GM12878 (cell line): ENCODE results near the gene PRUNE1. TPM values are rescaled to one million over a fixed set of nuclear protein-coding genes. Genes with fewer than 3 reads are reported as not detected.
A peak's percentile ranks its signal among the peaks of the same experiment; 100 is the strongest.

Experiments used
- ATAC-seq: fragments of 200-7000 bp; cut with Tn5 transposase; 3 replicates; pipeline ENCODE4 v1.9.1; 2020; ENCODE audit warnings: mild to moderate bottlenecking, moderate library complexity
- BruUV-seq: library from RNA; stranded (reverse); fragments of 400-500 nt; replicated peaks from 2 replicates; lab custom pipeline; 2021; lab: Mats Ljungman, UMichigan
- CTCF ChIA-PET: fragments of 300-600 bp; sonication (Branson Sonifier 250); formaldehyde crosslinking; extraction: SDS; loops from one replicate; lab custom pipeline; 2021; ENCODE audit warnings: inconsistent platforms; lab: Yijun Ruan, JAX
- POLR2A ChIA-PET: fragments of 350-600 bp; formaldehyde crosslinking; extraction: SDS; loops from one replicate; lab custom pipeline; 2021; ENCODE audit warnings: inconsistent platforms; lab: Charles Lee
- RAD21 ChIA-PET: fragments of 300-600 bp; sonication (Branson Sonifier 250); formaldehyde crosslinking; loops from one replicate; lab custom pipeline; 2023; ENCODE audit warnings: antibody characterized with exemption; ENCODE audit not compliant: unreplicated experiment; lab: Charles Lee
- SMC1A ChIA-PET: fragments of 300-600 bp; sonication (Branson Sonifier 250); formaldehyde crosslinking; loops from one replicate; lab custom pipeline; 2023; ENCODE audit not compliant: unreplicated experiment, uncharacterized antibody; lab: Charles Lee
- DNase-seq: peaks from one replicate; pipeline ENCODE4 v3.0.0-alpha.2; 2011; ENCODE audit warnings: low read depth, low spot score
- FAIRE-seq: peaks from 3 replicates; lab custom pipeline; 2011; peaks lifted over from hg19 to GRCh38; lab: Jason Lieb, UNC
- H2AFZ ChIP-seq: 2 replicates; pipeline ENCODE4 v1.6.0; 2011; ENCODE audit warnings: low read depth, low read length, control low read depth; ENCODE audit not compliant: control insufficient read depth
- H3K27ac ChIP-seq: 2 replicates; pipeline ENCODE4 v1.5.1; 2011; ENCODE audit warnings: control low read depth; ENCODE audit not compliant: control insufficient read depth, insufficient read depth
- H3K27me3 ChIP-seq, 2 experiments: replicated peaks in 1 of 2; 2 replicates each; pipeline versions ENCODE4 v1.6.0 to v1.6.1; 2011; ENCODE audit warnings: low read length in 1 of 2; ENCODE audit not compliant: control insufficient read depth in 2 of 2, insufficient read depth in 2 of 2
- H3K36me3 ChIP-seq, 2 experiments: 2 replicates each; pipeline ENCODE4 v1.5.1; 2011; ENCODE audit warnings: low read length in 1 of 2; ENCODE audit not compliant: control insufficient read depth in 2 of 2, insufficient read depth in 2 of 2
- H3K4me1 ChIP-seq: 2 replicates; pipeline ENCODE4 v1.6.1; 2011; ENCODE audit warnings: mild to moderate bottlenecking, low read length, moderate library complexity, mixed read lengths; ENCODE audit not compliant: control insufficient read depth, insufficient read depth
- H3K4me2 ChIP-seq: 2 replicates; pipeline ENCODE4 v1.6.0; 2011; ENCODE audit warnings: control low read depth; ENCODE audit not compliant: control insufficient read depth, insufficient read depth
- H3K4me3 ChIP-seq: fragments of 200-600 bp; sonication (generic); 2 replicates; pipeline ENCODE4 v1.5.1; 2016
- H3K79me2 ChIP-seq: 2 replicates; pipeline ENCODE4 v1.6.0; 2011; ENCODE audit warnings: low read length; ENCODE audit not compliant: control insufficient read depth, insufficient read depth
- H3K9ac ChIP-seq: 2 replicates; pipeline ENCODE4 v1.8.0; 2011; ENCODE audit warnings: low read length, control low read depth, mixed read lengths; ENCODE audit not compliant: control insufficient read depth, insufficient read depth
- H3K9me3 ChIP-seq: replicated peaks from 3 replicates; pipeline ENCODE4 v1.5.1; 2011; ENCODE audit warnings: mild to moderate bottlenecking, low read length; ENCODE audit not compliant: control insufficient read depth, insufficient read depth
- H4K20me1 ChIP-seq: 2 replicates; pipeline ENCODE4 v1.6.0; 2011; ENCODE audit not compliant: control insufficient read depth, insufficient read depth
- BRCA1 ChIP-seq: IDR thresholded peaks from 2 replicates; pipeline ENCODE4 v1.6.1; 2011; ENCODE audit warnings: low read depth, low read length, improper control_type of control experiment
- POLR2A ChIP-seq: IDR thresholded peaks from 2 replicates; pipeline ENCODE4 v1.6.1; 2011; ENCODE audit warnings: low read depth, mild to moderate bottlenecking, low read length
- POLR2AphosphoS2 ChIP-seq: IDR thresholded peaks from 2 replicates; pipeline ENCODE4 v1.6.1; 2011; ENCODE audit warnings: low read depth, mild to moderate bottlenecking, low read length, improper control_type of control experiment, moderate library complexity
- SREBF2 ChIP-seq: IDR thresholded peaks from 2 replicates; pipeline ENCODE4 v1.6.1; 2012; ENCODE audit warnings: mild to moderate bottlenecking, low read length
- ZNF274 ChIP-seq: IDR thresholded peaks from one replicate; pipeline ENCODE4 v1.8.0; 2011; ENCODE audit not compliant: insufficient read length, insufficient read depth
- WGBS: methylation state at CpG from one replicate; pipeline ENCODE4 v1.1.6; 2016; ENCODE audit warnings: low lambda C conversion rate; ENCODE audit not compliant: insufficient replicate concordance, insufficient coverage; ENCODE audit errors: missing lambda C conversion rate; 5-methylcytosine and 5-hydroxymethylcytosine counted together
- in situ Hi-C: fragments of 300-500 bp; cut with MboI; formaldehyde crosslinking; loops from 9 replicates; pipeline ENCODE4 v1.14.3; 2018; ENCODE audit warnings: mixed read lengths
- intact Hi-C: fragments of 100-400 bp; cut with micrococcal nuclease; formaldehyde crosslinking; loops from one replicate; pipeline ENCODE4 v1.14.2; 2022; ENCODE audit not compliant: unreplicated experiment
- polyA plus RNA-seq, 11 experiments: library from polyadenylated mRNA; depleted of rRNA in 4 of 11; unstranded in 6 of 11; stranded (reverse) in 5 of 11; fragments of >200 nt; fragmentation: Nextera tagmentation in 4 of 11; fragmentation: Illumina TruSeq in 1 of 11; extraction: Ambion mirVana in 4 of 11; extraction: Trizol in 1 of 11; gene quantifications; 1 replicate in 1 of 11; 2 replicates in 10 of 11; pipeline versions ENCODE4 v1.2.1 to v1.2.3, GENCODE V29; 2011 to 2016; ENCODE audit warnings: inconsistent platforms in 2 of 11, missing spikeins in 2 of 11, low read depth in 1 of 11
- total RNA-seq, 4 experiments: library from RNA; depleted of rRNA in 3 of 4; stranded (reverse); fragments of >200 nt in 3 of 4; fragmentation: Illumina TruSeq in 1 of 4; extraction: Trizol in 1 of 4; gene quantifications; 2 replicates each; pipeline versions ENCODE4 v1.2.1 to v1.2.3, GENCODE V29; 2013 to 2021
- TF ChIP-seq, protein P1 (sequence below): fragments of 450-650 bp; IDR thresholded peaks from 2 replicates; pipeline ENCODE4 v1.6.1; 2017; ENCODE audit warnings: antibody characterized with exemption, mild to moderate bottlenecking, moderate library complexity
- TF ChIP-seq, protein P2 (sequence below): fragments of 450-650 bp; IDR thresholded peaks from 2 replicates; pipeline ENCODE4 v1.6.1; 2018; ENCODE audit warnings: mild to moderate bottlenecking, low read depth, moderate library complexity; ENCODE audit not compliant: partially characterized antibody

PRUNE1 gene
- total and polyA plus RNA-seq, 10 of the 15 experiments (the other 5 are each of a cell fraction or from before 2014, with no cell fraction given) = 4.7 to 24.5 (median 12.4) TPM

DNA sequence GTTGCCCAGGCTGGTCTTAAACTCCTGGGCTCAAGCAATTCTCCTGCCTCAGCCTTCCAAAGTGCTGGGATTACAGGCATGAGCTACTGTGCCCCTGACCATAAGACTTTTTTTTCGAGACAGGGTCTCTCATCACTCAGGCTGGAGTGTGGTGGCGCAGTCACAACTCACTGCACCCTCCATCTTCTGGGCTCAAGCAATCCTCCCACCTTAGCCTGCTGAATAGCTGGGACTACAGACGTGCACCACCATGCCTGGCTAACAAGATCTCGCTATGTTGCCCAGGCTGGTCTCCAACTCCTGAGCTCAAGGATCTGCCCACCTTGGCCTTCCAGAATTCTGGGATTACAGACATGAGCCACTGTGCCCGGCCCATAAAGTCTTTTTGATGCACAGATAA lies 41.2 kb downstream of the PRUNE1 start:
- Histone ChIP-seq H4K20me1 (no peaks in the 10 kb centered on the region; the same call in 1 of the 2 replicates), H3K27ac (no peak overlapping the region), H3K9ac (no peak overlapping the region), H3K36me3 (peaks cover 6 to 25% of the 10 kb centered on the region in 2 experiments), H3K4me3 (no peak overlapping the region), H3K4me1 (peaks cover 8% of the 10 kb centered on the region; the same call in 1 of the 2 replicates), H3K9me3 (no peaks in the 10 kb centered on the region), H3K79me2 (no peaks in the 10 kb centered on the region), H3K4me2 (no peak overlapping the region), H2AFZ (no peak overlapping the region), H3K27me3 (no peaks in the 10 kb centered on the region)
- 94% methylated on average over 5 of the region's 5 CpGs for WGBS
- BruUV-seq = no TSS peak
- RAD21 ChIA-PET = no interaction called here
- in situ Hi-C loops (no loop called here), intact Hi-C loops (no loop called here)
- ATAC-seq (no peak), DNase-seq (no peak), FAIRE-seq (no peak)
- TF ChIP-seq, protein P1, sequence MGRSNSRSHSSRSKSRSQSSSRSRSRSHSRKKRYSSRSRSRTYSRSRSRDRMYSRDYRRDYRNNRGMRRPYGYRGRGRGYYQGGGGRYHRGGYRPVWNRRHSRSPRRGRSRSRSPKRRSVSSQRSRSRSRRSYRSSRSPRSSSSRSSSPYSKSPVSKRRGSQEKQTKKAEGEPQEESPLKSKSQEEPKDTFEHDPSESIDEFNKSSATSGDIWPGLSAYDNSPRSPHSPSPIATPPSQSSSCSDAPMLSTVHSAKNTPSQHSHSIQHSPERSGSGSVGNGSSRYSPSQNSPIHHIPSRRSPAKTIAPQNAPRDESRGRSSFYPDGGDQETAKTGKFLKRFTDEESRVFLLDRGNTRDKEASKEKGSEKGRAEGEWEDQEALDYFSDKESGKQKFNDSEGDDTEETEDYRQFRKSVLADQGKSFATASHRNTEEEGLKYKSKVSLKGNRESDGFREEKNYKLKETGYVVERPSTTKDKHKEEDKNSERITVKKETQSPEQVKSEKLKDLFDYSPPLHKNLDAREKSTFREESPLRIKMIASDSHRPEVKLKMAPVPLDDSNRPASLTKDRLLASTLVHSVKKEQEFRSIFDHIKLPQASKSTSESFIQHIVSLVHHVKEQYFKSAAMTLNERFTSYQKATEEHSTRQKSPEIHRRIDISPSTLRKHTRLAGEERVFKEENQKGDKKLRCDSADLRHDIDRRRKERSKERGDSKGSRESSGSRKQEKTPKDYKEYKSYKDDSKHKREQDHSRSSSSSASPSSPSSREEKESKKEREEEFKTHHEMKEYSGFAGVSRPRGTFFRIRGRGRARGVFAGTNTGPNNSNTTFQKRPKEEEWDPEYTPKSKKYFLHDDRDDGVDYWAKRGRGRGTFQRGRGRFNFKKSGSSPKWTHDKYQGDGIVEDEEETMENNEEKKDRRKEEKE = no peak
- TF ChIP-seq, protein P2, sequence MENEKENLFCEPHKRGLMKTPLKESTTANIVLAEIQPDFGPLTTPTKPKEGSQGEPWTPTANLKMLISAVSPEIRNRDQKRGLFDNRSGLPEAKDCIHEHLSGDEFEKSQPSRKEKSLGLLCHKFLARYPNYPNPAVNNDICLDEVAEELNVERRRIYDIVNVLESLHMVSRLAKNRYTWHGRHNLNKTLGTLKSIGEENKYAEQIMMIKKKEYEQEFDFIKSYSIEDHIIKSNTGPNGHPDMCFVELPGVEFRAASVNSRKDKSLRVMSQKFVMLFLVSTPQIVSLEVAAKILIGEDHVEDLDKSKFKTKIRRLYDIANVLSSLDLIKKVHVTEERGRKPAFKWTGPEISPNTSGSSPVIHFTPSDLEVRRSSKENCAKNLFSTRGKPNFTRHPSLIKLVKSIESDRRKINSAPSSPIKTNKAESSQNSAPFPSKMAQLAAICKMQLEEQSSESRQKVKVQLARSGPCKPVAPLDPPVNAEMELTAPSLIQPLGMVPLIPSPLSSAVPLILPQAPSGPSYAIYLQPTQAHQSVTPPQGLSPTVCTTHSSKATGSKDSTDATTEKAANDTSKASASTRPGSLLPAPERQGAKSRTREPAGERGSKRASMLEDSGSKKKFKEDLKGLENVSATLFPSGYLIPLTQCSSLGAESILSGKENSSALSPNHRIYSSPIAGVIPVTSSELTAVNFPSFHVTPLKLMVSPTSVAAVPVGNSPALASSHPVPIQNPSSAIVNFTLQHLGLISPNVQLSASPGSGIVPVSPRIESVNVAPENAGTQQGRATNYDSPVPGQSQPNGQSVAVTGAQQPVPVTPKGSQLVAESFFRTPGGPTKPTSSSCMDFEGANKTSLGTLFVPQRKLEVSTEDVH = no peak
- TF ChIP-seq BRCA1 = no peak
- no peak for TF ChIP-seq ZNF274
- peak; percentile 67 for TF ChIP-seq POLR2A
- no peak for TF ChIP-seq SREBF2
- TF ChIP-seq POLR2AphosphoS2 = 0 out of 2 replicates have a peak, but pooled peaks have one; percentile 26
- SMC1A ChIA-PET = interaction anchor here (1.1 to 2.0 kb wide), 2 partner anchors 25 to 50 kb away, joined by 3 to 6 read pairs; no protein-coding TSS in a partner anchor
- CTCF ChIA-PET = interaction anchor here (1.0 to 9.5 kb wide), 4 partner anchors 10 to 53 kb away, joined by 3 to 76 read pairs (median 4); partner anchors contain the start of genes CDC42SE1, MINDY1 and MLLT11
- POLR2A ChIA-PET = interaction anchor here (0.7 to 5.6 kb wide), 3 partner anchors 9 to 16 kb away, joined by 3 to 65 read pairs (median 4); partner anchors contain the start of genes CDC42SE1 and MLLT11
